SK-N-SH (cell line): Measurements from ENCODE around the gene IGF1R. TPM values are rescaled to one million over a fixed set of nuclear protein-coding genes. Genes with fewer than 3 reads are reported as not detected.
A peak's percentile ranks its signal among the peaks of the same experiment; 100 is the strongest.

Source experiments
- CTCF ChIA-PET: fragments of 300-600, 350-600 bp; formaldehyde crosslinking; extraction: SDS; loops from one replicate; lab custom pipeline; 2021; lab: Yijun Ruan, JAX
- POLR2A ChIA-PET: fragments of 350-600 bp; sonication (Branson Sonifier 250); formaldehyde crosslinking; extraction: SDS; loops from one replicate; lab custom pipeline; 2020; ENCODE audit warnings: antibody characterized with exemption, inconsistent platforms; lab: Yijun Ruan, JAX
- DNase-seq: peaks from one replicate; pipeline ENCODE4 v3.0.0; 2012
- H2AFZ ChIP-seq: fragments of 200-600 bp; sonication (generic); 2 replicates; pipeline ENCODE4 v1.8.1; 2016; ENCODE audit warnings: antibody characterized with exemption, mild to moderate bottlenecking, low read depth
- H3F3A ChIP-seq: fragments of 200-600 bp; sonication (generic); replicated peaks from 2 replicates; pipeline ENCODE3; 2016; ENCODE audit warnings: antibody characterized with exemption, mild to moderate bottlenecking; ENCODE audit not compliant: insufficient read depth
- H3K27ac ChIP-seq, 2 experiments: fragments of 200-500 bp in 1 of 2; fragments of 200-600 bp in 1 of 2; sonication (Bioruptor generic) in 1 of 2; sonication (generic), shearing (Covaris generic) in 1 of 2; 2 replicates each; pipeline versions ENCODE4 v1.5.1 to v1.6.1; 2014 to 2016; ENCODE audit warnings: low read depth in 2 of 2, inconsistent platforms in 1 of 2, low read length in 1 of 2, mild to moderate bottlenecking in 1 of 2, mixed read lengths in 1 of 2
- H3K27me3 ChIP-seq: fragments of 200-600 bp; sonication (generic), shearing (Covaris generic); 2 replicates; pipeline ENCODE4 v1.6.1; 2016; ENCODE audit warnings: mixed run types; ENCODE audit not compliant: insufficient read depth
- H3K36me3 ChIP-seq, 2 experiments: fragments of 200-500 bp in 1 of 2; fragments of 200-600 bp in 1 of 2; sonication (Bioruptor generic) in 1 of 2; sonication (generic) in 1 of 2; replicated peaks in 1 of 2; 2 replicates each; pipeline versions ENCODE3 to v1.5.1; 2014 to 2016; ENCODE audit warnings: low read length in 1 of 2, mild to moderate bottlenecking in 1 of 2; ENCODE audit not compliant: insufficient read depth in 2 of 2, control insufficient read depth in 1 of 2
- H3K4me1 ChIP-seq, 2 experiments: fragments of 200-500 bp in 1 of 2; fragments of 200-600 bp in 1 of 2; sonication (Bioruptor generic) in 1 of 2; sonication (generic), shearing (Covaris generic) in 1 of 2; 2 replicates each; pipeline versions ENCODE4 v1.5.1 to v1.6.1; 2014 to 2016; ENCODE audit warnings: low read depth in 1 of 2, low read length in 1 of 2, mixed run types in 1 of 2; ENCODE audit not compliant: insufficient read depth in 2 of 2, control insufficient read depth in 1 of 2
- H3K4me2 ChIP-seq: fragments of 200-600 bp; sonication (generic), shearing (Covaris generic); 2 replicates; pipeline ENCODE4 v1.6.1; 2017; ENCODE audit warnings: mixed run types
- H3K4me3 ChIP-seq, 2 experiments: fragments of 200-500 bp in 1 of 2; fragments of 200-600 bp in 1 of 2; sonication (Bioruptor generic) in 1 of 2; sonication (generic), shearing (Covaris generic) in 1 of 2; 2 replicates each; pipeline versions ENCODE4 v1.5.1 to v1.8.1; 2014 to 2016; ENCODE audit warnings: low read depth in 2 of 2, inconsistent platforms in 1 of 2, low read length in 1 of 2, mild to moderate bottlenecking in 1 of 2, mixed read lengths in 1 of 2, moderate library complexity in 1 of 2
- H3K79me2 ChIP-seq: fragments of 200-600 bp; sonication (generic); 2 replicates; pipeline ENCODE4 v1.8.1; 2017; ENCODE audit warnings: mild to moderate bottlenecking; ENCODE audit not compliant: insufficient read depth
- H3K9ac ChIP-seq: fragments of 200-600 bp; sonication (generic); 2 replicates; pipeline ENCODE4 v1.6.1; 2017; ENCODE audit warnings: mixed run types
- H3K9me2 ChIP-seq: fragments of 200-600 bp; sonication (generic); 2 replicates; pipeline ENCODE4 v1.6.1; 2017; ENCODE audit warnings: mixed run types
- H3K9me3 ChIP-seq: fragments of 200-600 bp; sonication (generic); 2 replicates; pipeline ENCODE4 v1.6.1; 2017; ENCODE audit warnings: mixed run types, mild to moderate bottlenecking, moderate library complexity
- H4K20me1 ChIP-seq: fragments of 200-600 bp; sonication (generic); 2 replicates; pipeline ENCODE4 v1.6.1; 2017; ENCODE audit warnings: mild to moderate bottlenecking, mixed run types; ENCODE audit not compliant: insufficient read depth
- CHD2 ChIP-seq: fragments of 150-350 bp; IDR thresholded peaks from 2 replicates; pipeline ENCODE4 v1.6.1; 2018; ENCODE audit warnings: low read length; ENCODE audit not compliant: partially characterized antibody
- ELF1 ChIP-seq: IDR thresholded peaks from 2 replicates; pipeline ENCODE4 v1.4.0; 2012
- EP300 ChIP-seq, 2 experiments: IDR thresholded peaks; 2 replicates each; pipeline versions ENCODE4 v1.4.0 to v1.6.1; 2012; ENCODE audit warnings: borderline replicate concordance in 1 of 2, low read depth in 1 of 2, low read length in 1 of 2
- EZH2phosphoT487 ChIP-seq: fragments of 200-600 bp; sonication (generic); IDR thresholded peaks from 2 replicates; pipeline ENCODE4 v1.6.1; 2017; ENCODE audit warnings: low read depth, mixed run types, mild to moderate bottlenecking, antibody characterized with exemption, moderate library complexity, borderline replicate concordance
- GATA2 ChIP-seq: sonication (generic); formaldehyde crosslinking; IDR thresholded peaks from 2 replicates; pipeline ENCODE4 v1.5.0; 2020; ENCODE audit warnings: mild to moderate bottlenecking, missing genetic modification reagents
- MAX ChIP-seq: IDR thresholded peaks from 2 replicates; pipeline ENCODE4 v1.4.0; 2012; ENCODE audit warnings: low read depth
- MEF2A ChIP-seq: IDR thresholded peaks from 2 replicates; pipeline ENCODE4 v1.4.0; 2012; ENCODE audit warnings: low read depth, borderline replicate concordance
- RAD21 ChIP-seq: IDR thresholded peaks from 2 replicates; pipeline ENCODE4 v1.6.1; 2012; ENCODE audit warnings: mild to moderate bottlenecking, low read length
- RXRA ChIP-seq: IDR thresholded peaks from 2 replicates; pipeline ENCODE4 v1.4.0; 2012; ENCODE audit warnings: low read depth, mild to moderate bottlenecking, borderline replicate concordance
- SIN3A ChIP-seq: IDR thresholded peaks from 2 replicates; pipeline ENCODE4 v1.6.1; 2012; ENCODE audit warnings: low read depth, mild to moderate bottlenecking, low read length, moderate library complexity, borderline replicate concordance
- TEAD4 ChIP-seq: IDR thresholded peaks from 2 replicates; pipeline ENCODE4 v1.4.0; 2012; ENCODE audit warnings: mild to moderate bottlenecking, borderline replicate concordance; ENCODE audit not compliant: insufficient read depth
- WGBS: methylation state at CpG from one replicate; pipeline ENCODE4 v1.1.6; 2017; ENCODE audit warnings: low lambda C conversion rate; 5-methylcytosine and 5-hydroxymethylcytosine counted together
- polyA plus RNA-seq, 3 experiments: library from polyadenylated mRNA; depleted of rRNA; stranded (reverse); fragments of >200 nt; gene quantifications; 2 replicates each; pipeline ENCODE4 v1.2.3, GENCODE V29; 2012
- TF ChIP-seq, protein P1 (sequence below): fragments of 150-350 bp; IDR thresholded peaks from 2 replicates; pipeline ENCODE4 v1.6.1; 2017; ENCODE audit warnings: antibody characterized with exemption, low read length, low read depth, borderline replicate concordance

Gene IGF1R
- polyA plus RNA-seq, 1 of the 3 experiments (the other 2 are of a cell fraction): 9.5 TPM

GRCh38 chr15:98671060-98672008 lies 23.0 kb downstream of the IGF1R start:
- H3K27ac ChIP-seq: peak overlapping the region; percentile 36 to 55; a peak in 3 of 4 replicates
- peak overlapping the region; percentile 43 for H3K4me2 ChIP-seq
- ChIA-PET POLR2A (no interaction called here), CTCF (interaction anchor here (1.3 to 6.3 kb wide), 2 partner anchors 11 to 108 kb away, joined by 5 to 40 read pairs; no protein-coding TSS in a partner anchor)
- no peak overlapping the region for H2AFZ ChIP-seq
- no peaks in the 10 kb centered on the region for H3F3A ChIP-seq
- H3K9ac ChIP-seq: 0 out of 2 replicates have a peak overlapping the region, but pooled peaks have one; percentile 6
- no peaks in the 10 kb centered on the region for H3K9me2 ChIP-seq
- TF ChIP-seq TEAD4 (no peak), ELF1 (peak; percentile 56; the same call in 1 of the 2 replicates)
- H3K4me3 ChIP-seq: no peak overlapping the region
- peaks cover 38 to 39% of the 10 kb centered on the region in 2 experiments; a peak in 3 of 4 replicates for H3K4me1 ChIP-seq
- H3K27me3 ChIP-seq: no peaks in the 10 kb centered on the region
- H3K9me3 ChIP-seq: no peaks in the 10 kb centered on the region
- no peaks in the 10 kb centered on the region for H3K36me3 ChIP-seq
- H3K79me2 ChIP-seq: peaks cover 89% of the 10 kb centered on the region
- WGBS: 82% methylated on average over 6 of the region's 6 CpGs
- no peak for DNase-seq
- H4K20me1 ChIP-seq: peaks cover 3% of the 10 kb centered on the region; the same call in 1 of the 2 replicates

GRCh38 chr15:98673133-98673532 lies 24.8 kb downstream of the IGF1R start:
- 92% methylated on average over 4 of the region's 4 CpGs for WGBS
- Histone ChIP-seq H3F3A (no peaks in the 10 kb centered on the region), H3K9ac (no peak overlapping the region), H3K9me2 (no peaks in the 10 kb centered on the region), H4K20me1 (no peaks in the 10 kb centered on the region; the same call in 1 of the 2 replicates), H3K27ac (no peak overlapping the region; a peak in 1 of 4 replicates), H3K27me3 (no peaks in the 10 kb centered on the region), H3K4me2 (no peak overlapping the region), H3K9me3 (no peaks in the 10 kb centered on the region), H3K4me1 (peaks cover 31 to 35% of the 10 kb centered on the region in 2 experiments; a peak in 3 of 4 replicates), H3K79me2 (peaks cover 89% of the 10 kb centered on the region), H3K36me3 (no peaks in the 10 kb centered on the region), H2AFZ (no peak overlapping the region), H3K4me3 (no peak overlapping the region)
- DNase-seq: no peak
- POLR2A ChIA-PET: no interaction called here
- CTCF ChIA-PET: interaction anchor here (0.8 to 6.3 kb wide), 3 partner anchors 13 to 385 kb away, joined by 3 to 40 read pairs (median 3); no protein-coding TSS in a partner anchor
- TF ChIP-seq EZH2phosphoT487 (no peak), SIN3A (no peak), CHD2 (no peak), RXRA (no peak), MEF2A (no peak), GATA2 (CRISPR knock-in tag) (no peak), MAX (no peak), RAD21 (no peak), EP300 (IDR thresholded peaks at IDR 0.05; ENCODE audit: borderline replicate concordance in 1 of 2, low read depth in 1 of 2, low read length in 1 of 2) (no peak), ELF1 (no peak)
- TF ChIP-seq, protein P1, sequence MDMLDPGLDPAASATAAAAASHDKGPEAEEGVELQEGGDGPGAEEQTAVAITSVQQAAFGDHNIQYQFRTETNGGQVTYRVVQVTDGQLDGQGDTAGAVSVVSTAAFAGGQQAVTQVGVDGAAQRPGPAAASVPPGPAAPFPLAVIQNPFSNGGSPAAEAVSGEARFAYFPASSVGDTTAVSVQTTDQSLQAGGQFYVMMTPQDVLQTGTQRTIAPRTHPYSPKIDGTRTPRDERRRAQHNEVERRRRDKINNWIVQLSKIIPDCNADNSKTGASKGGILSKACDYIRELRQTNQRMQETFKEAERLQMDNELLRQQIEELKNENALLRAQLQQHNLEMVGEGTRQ: no peak
